HUES48 (cell line): Measurements from ENCODE around the gene ANKFN1.

Source experiments
- H3K27ac ChIP-seq: one replicate; pipeline ENCODE4 v1.7.0; 2013; ENCODE audit warnings: low read depth, low read length, inconsistent platforms
- H3K27me3 ChIP-seq: 2 replicates; pipeline ENCODE4 v1.6.1; 2013; ENCODE audit warnings: mild to moderate bottlenecking, low read length; ENCODE audit not compliant: control insufficient read depth, insufficient read depth
- H3K36me3 ChIP-seq: 2 replicates; pipeline ENCODE4 v1.6.1; 2013; ENCODE audit warnings: low read length; ENCODE audit not compliant: control insufficient read depth, insufficient read depth
- H3K4me1 ChIP-seq: 2 replicates; pipeline ENCODE4 v1.6.1; 2013; ENCODE audit warnings: mild to moderate bottlenecking, low read length; ENCODE audit not compliant: control insufficient read depth, insufficient read depth
- H3K4me3 ChIP-seq: 2 replicates; pipeline ENCODE4 v1.5.1; 2013; ENCODE audit warnings: mild to moderate bottlenecking, low read depth, low read length
- H3K9ac ChIP-seq: 2 replicates; pipeline ENCODE4 v1.6.1; 2013; ENCODE audit warnings: mild to moderate bottlenecking, low read depth, low read length, moderate library complexity
- H3K9me3 ChIP-seq: 2 replicates; pipeline ENCODE4 v1.6.1; 2013; ENCODE audit warnings: low read length; ENCODE audit not compliant: control insufficient read depth, insufficient read depth

The ANKFN1 gene, protein sequence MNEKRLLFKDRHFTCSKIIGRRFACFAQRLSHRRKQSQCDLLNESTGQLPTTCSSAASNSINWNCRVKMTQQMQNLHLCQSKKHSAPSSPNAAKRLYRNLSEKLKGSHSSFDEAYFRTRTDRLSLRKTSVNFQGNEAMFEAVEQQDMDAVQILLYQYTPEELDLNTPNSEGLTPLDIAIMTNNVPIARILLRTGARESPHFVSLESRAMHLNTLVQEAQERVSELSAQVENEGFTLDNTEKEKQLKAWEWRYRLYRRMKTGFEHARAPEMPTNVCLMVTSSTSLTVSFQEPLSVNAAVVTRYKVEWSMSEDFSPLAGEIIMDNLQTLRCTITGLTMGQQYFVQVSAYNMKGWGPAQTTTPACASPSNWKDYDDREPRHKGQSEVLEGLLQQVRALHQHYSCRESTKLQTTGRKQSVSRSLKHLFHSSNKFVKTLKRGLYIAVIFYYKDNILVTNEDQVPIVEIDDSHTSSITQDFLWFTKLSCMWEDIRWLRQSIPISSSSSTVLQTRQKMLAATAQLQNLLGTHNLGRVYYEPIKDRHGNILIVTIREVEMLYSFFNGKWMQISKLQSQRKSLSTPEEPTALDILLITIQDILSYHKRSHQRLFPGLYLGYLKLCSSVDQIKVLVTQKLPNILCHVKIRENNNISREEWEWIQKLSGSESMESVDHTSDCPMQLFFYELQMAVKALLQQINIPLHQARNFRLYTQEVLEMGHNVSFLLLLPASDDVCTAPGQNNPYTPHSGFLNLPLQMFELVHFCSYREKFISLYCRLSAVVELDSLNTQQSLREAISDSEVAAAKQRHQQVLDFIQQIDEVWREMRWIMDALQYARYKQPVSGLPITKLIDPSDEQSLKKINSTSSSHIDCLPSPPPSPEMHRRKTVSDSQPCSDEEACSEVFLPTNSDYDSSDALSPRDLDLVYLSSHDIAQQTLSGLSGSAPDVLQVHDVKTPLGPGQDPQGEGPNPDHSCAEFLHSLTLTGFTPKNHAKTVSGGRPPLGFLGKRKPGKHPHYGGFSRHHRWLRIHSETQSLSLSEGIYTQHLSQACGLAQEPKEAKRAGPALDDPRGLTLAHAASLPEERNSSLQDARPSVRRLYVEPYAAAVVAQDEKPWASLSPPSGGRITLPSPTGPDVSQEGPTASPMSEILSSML

DNA sequence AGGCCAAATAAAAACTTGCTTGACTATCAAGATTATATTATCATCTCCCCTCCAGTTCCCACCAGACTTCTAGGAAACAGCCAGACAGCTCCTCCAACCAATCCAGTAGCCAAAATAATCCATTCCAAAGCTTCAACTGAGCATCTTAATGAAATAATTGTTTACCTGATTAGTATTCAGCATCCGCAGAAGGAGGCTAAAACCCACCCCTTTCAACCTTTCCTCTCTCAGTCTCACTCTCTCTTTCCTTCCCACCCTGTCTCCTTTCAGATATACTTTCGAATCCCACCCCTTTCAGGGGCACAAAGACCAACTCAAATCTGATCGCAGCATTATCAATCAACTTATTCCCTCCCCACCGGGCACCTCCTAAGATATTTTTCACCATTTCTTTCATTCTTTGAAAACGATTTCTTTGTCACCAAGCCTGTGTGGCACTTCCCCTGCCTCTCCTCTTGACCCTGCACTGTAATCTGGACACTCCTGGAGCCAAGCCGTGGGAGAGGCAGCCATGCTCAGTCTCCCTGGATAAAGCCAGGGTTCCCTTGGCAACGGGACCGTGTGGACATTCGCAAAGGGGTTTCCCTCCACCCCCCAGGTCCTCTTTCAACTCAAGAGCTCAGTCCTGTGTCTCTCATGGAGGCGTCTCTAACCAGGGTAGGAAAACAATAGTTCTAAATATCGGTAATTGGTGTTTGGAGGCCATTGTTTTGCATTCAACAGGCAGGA is at the start of gene ANKFN1:
Gene ANKFN1 (plus strand): TSS at position 602 of the 729 bp plus-strand sequence. CDS start 59,193 bp downstream, outside the sequence.
- H3K36me3 ChIP-seq, result no peaks in the 10 kb centered on the region
- H3K27ac ChIP-seq, result no peak within 1 kb of the TSS
- H3K4me3 ChIP-seq, result no peak within 1 kb of the TSS
- H3K9ac ChIP-seq, result no peak within 1 kb of the TSS
- H3K27me3 ChIP-seq, result no peaks in the 10 kb centered on the region
- no peaks in the 10 kb centered on the region for H3K9me3 ChIP-seq
- 0 out of 2 replicates have a peak, but pooled peaks cover 2% of the 10 kb centered on the region for H3K4me1 ChIP-seq

DNA sequence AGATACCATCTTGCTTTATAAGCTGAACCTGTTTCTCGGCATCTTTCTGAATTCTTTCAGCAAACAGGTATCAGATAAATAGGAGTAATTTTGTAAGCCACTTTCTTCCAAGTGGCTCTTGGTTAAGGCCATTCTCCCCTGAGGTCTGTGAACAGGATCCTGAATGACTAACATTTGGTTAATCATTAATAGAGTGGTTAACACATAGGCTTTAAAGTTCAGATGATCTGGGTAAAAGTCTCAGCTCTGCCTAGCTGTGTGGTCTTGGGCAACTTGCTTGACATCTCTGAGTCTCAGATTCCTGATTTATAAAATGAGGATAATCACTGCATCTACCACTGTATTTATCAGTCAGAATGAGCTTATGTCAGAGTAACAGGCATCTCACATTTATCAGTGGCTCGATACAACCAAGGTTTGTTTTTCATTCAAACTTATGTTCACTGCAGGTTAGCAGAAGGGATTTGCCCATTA is 44.4 kb upstream of the ANKFN1 start:
- no peak overlapping the region for H3K4me3 ChIP-seq
- H3K4me1 ChIP-seq, result no peaks in the 10 kb centered on the region
- H3K36me3 ChIP-seq, result no peaks in the 10 kb centered on the region
- H3K9ac ChIP-seq, result no peak overlapping the region
- no peaks in the 10 kb centered on the region for H3K9me3 ChIP-seq
- no peak overlapping the region for H3K27ac ChIP-seq
- no peaks in the 10 kb centered on the region for H3K27me3 ChIP-seq

DNA sequence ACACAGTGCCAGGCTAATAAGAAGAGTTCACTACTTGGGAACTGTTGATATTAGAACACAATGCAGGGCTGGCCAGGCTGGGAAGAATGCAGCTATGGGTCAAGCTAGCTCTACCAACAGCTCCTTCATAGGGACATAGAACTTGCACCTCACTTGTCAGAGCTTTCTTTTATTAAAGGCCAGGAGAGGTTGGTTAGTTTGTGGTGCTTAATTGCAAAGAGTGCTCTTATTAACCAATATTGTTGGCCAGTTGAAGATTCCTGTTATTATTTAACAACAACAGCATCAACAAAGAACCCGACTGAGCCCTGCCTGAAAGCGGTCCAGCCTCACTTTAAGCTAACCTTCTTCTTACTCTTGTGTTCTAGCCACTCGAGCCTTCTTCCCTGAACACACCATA is 43.4 kb upstream of the ANKFN1 start:
- H3K36me3 ChIP-seq, result no peaks in the 10 kb centered on the region
- no peak overlapping the region for H3K27ac ChIP-seq
- no peaks in the 10 kb centered on the region for H3K9me3 ChIP-seq
- H3K4me1 ChIP-seq, result no peaks in the 10 kb centered on the region
- no peaks in the 10 kb centered on the region for H3K27me3 ChIP-seq
- no peak overlapping the region for H3K9ac ChIP-seq
- H3K4me3 ChIP-seq, result no peak overlapping the region

DNA sequence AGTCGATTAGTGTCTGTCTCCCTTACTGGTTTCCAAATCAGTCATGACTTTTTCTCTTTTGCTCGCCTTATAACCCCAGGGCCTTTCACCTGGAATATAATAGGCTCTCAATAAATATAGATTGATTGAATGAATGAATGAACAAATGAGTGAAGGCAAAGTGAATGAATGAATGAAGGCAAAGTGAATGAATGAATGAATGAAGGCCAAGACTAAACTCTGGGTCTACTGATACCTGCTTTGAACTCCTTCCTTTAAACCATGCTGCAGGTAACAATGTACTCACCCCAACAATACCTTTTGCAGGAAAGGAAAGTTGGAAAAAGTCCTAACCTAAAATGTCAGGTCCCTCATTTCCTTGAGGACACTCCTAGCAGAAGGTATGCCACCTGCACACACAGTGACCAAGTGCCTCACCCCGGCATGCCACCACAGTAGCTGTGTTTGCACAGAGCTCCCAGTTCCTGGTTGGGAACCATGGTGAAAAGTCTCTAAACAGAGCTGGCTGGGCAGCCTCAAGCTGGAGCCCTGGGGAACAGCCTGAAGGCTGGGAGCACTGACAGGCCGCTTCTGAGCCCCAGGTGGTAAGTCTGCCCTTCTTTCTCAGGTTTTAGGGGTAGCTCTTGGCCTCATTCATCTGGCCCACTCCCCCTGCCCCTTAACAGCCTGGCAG is 42.7 kb upstream of the ANKFN1 start:
- H3K4me1 ChIP-seq, result no peaks in the 10 kb centered on the region
- H3K27ac ChIP-seq, result no peak overlapping the region
- no peaks in the 10 kb centered on the region for H3K36me3 ChIP-seq
- H3K9ac ChIP-seq, result no peak overlapping the region
- H3K4me3 ChIP-seq, result no peak overlapping the region
- H3K27me3 ChIP-seq, result no peaks in the 10 kb centered on the region
- no peaks in the 10 kb centered on the region for H3K9me3 ChIP-seq

DNA sequence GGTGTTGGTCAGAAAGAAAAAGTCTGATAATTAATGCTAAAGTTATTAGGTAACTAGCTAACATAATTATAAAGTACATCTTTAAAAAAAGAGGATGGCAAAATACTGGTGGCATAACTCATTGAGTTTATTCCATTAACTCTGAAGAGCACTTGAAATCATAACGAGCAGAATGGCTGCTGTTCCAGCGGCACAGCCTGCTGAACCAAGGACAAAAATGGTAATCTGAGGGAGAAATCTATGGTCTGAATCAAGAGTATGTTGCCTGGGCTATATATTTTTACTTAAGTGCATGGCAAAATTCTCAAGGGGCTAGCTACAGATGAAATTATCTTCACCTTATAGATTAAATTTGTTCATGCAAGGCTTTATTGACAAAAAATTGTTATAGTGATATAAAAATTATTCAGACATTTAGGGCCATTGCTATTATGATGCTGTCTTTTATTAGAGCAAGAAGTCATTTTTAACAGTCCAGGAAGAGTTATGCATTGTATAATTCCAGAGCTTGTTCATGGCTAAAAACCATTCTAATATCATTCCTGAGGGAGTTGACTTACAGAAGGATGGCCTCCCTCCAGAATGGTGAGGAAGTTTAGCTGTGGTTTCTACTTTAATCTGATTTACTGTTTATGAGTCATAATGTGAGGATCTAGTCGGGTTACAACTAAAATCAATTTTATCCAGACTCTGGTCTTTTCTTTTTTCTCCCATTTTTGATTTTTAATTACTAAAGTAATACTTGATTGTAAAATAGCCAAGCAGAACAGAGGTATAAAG is 41.4 kb upstream of the ANKFN1 start:
- no peaks in the 10 kb centered on the region for H3K9me3 ChIP-seq
- H3K27me3 ChIP-seq, result no peaks in the 10 kb centered on the region
- no peaks in the 10 kb centered on the region for H3K4me1 ChIP-seq
- no peak overlapping the region for H3K4me3 ChIP-seq
- no peak overlapping the region for H3K9ac ChIP-seq
- no peaks in the 10 kb centered on the region for H3K36me3 ChIP-seq
- H3K27ac ChIP-seq, result no peak overlapping the region

DNA sequence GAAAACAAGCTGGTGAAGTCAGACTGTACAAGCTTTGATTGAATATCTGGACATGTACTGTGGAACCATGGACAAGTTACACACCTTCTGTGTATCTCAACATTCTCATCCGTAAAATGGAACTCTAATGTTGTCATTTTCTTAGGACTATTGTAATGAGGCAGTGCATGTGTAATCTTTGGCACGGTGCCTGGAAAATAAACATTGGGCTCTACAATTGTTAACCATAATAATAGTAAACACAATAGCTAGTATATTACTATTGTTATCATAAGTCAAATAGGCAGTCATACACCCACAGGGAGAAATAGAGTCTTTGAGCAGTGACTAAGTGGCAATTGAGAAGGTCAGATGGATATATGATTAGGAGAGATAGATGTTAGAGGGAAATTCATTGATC is 39.8 kb upstream of the ANKFN1 start:
- Histone ChIP-seq H3K27ac (no peak overlapping the region), H3K9me3 (no peaks in the 10 kb centered on the region), H3K4me1 (no peaks in the 10 kb centered on the region), H3K36me3 (no peaks in the 10 kb centered on the region), H3K27me3 (no peaks in the 10 kb centered on the region), H3K9ac (no peak overlapping the region), H3K4me3 (no peak overlapping the region)

DNA sequence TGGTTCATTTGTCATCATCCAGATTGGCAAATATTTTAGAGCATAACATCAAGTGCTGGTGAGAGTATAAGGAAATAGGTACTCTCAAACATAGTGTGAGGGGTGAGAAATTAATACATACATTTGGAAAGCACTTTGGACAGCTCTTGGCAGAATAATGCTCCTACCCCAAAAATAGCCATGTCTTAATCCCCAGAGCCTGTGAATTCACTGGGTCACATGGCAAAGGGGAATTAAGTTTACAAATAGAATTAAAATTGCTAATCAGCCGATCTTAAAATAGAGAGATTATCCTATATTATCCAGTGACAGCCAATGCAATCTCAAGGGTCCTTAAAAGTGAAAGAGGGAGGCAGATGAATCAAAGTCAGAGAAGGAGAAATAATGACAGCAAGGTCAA is 38.8 kb upstream of the ANKFN1 start:
- Histone ChIP-seq H3K4me1 (no peaks in the 10 kb centered on the region), H3K36me3 (no peaks in the 10 kb centered on the region), H3K9ac (no peak overlapping the region), H3K27ac (no peak overlapping the region), H3K9me3 (no peaks in the 10 kb centered on the region), H3K4me3 (no peak overlapping the region), H3K27me3 (no peaks in the 10 kb centered on the region)

DNA sequence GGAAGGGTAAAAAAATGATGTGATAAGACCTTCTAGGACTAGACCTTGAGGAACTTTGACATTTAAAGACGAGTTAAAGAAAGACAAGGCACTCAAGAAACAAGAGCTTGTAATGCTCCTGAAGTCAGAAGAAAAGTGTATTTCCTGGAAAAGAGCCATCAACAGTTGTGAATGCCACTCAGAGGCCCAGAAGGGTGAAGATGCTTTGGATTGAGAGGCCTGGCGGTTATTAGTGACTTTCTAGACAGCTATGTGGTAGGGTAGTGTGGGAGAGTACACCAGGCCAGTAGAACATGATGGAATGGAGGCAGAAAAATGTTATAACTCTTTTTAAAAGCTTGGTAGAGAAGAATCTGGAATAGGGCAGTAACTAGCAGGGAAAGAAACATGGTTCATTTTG is 34.1 kb upstream of the ANKFN1 start:
- Histone ChIP-seq H3K4me3 (no peak overlapping the region), H3K27me3 (no peaks in the 10 kb centered on the region), H3K9ac (no peak overlapping the region), H3K4me1 (no peaks in the 10 kb centered on the region), H3K27ac (no peak overlapping the region), H3K9me3 (no peaks in the 10 kb centered on the region), H3K36me3 (no peaks in the 10 kb centered on the region)

DNA sequence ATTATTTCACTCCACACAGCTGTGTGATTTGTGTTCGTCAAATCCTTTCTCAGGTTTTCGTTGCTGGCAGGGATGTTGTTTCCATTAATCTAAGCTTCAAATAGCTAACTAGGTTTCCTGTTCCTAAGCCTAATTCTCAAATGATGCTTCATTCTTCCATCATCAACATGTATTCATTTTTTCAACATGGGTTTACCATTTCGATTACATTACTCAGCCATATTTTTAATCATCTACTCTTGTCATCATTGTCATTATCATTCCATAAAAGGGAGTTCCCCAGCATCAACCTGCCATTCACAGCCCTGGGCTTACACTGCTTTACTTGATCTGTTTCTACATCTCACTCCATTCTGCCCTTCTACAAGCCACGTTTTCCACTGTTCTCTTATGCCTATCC is 33.3 kb upstream of the ANKFN1 start:
- Histone ChIP-seq H3K36me3 (no peaks in the 10 kb centered on the region), H3K9ac (no peak overlapping the region), H3K4me1 (no peaks in the 10 kb centered on the region), H3K9me3 (no peaks in the 10 kb centered on the region), H3K27ac (no peak overlapping the region), H3K27me3 (no peaks in the 10 kb centered on the region), H3K4me3 (no peak overlapping the region)
